HTERT RPE-1 (cell line): ENCODE data around the gene SDF4.

Experiments
- in situ Hi-C: fragments of 300-500 bp; cut with MboI; formaldehyde crosslinking; loops from 4 replicates; pipeline ENCODE4 v1.14.3; 2020; ENCODE audit warnings: low sequenced_read_pairs

The SDF4 gene, protein sequence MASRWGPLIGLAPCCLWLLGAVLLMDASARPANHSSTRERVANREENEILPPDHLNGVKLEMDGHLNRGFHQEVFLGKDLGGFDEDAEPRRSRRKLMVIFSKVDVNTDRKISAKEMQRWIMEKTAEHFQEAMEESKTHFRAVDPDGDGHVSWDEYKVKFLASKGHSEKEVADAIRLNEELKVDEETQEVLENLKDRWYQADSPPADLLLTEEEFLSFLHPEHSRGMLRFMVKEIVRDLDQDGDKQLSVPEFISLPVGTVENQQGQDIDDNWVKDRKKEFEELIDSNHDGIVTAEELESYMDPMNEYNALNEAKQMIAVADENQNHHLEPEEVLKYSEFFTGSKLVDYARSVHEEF

GRCh38 chr1:1231400-1232207, at the start of gene SDF4:
Gene SDF4, minus strand, starts transcription at chr1:1232001. Its CDS starts 3,229 bp downstream, at chr1:1228772.
- in situ Hi-C loops: no loop called here

GRCh38 chr1:1280782-1281481, 49.1 kb upstream of the SDF4 start:
- in situ Hi-C loops: no loop called here

DNA sequence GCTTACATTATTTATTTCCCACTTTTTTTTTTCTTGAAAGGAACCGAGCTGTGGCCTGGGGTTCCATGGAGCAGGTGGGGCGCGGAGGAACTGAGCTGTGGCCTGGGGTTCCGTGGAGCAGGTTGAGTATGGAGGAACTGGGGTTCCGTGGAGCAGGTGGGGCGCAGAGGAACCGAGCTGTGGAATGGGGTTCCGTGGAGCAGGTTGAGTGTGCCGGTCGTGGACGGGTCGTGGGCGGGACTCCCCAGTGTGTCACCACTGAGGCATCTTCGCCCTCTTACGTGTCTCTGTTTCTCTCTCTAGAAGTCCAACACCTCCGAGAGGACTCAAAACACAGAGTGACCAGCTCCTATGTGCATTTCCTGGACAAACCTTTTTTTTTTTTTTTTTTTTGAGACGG, 47.2 kb upstream of the SDF4 start:
- in situ Hi-C loops: no loop called here

- in situ Hi-C loops: no loop called here
Observed at GRCh38 chr1:1278620-1279019, 46.8 kb upstream of the SDF4 start.

- in situ Hi-C loops: no loop called here
Observed at GRCh38 chr1:1275836-1276235, 44.0 kb upstream of the SDF4 start.

- in situ Hi-C loops: no loop called here
Observed at GRCh38 chr1:1274931-1275431, 43.2 kb upstream of the SDF4 start.

DNA sequence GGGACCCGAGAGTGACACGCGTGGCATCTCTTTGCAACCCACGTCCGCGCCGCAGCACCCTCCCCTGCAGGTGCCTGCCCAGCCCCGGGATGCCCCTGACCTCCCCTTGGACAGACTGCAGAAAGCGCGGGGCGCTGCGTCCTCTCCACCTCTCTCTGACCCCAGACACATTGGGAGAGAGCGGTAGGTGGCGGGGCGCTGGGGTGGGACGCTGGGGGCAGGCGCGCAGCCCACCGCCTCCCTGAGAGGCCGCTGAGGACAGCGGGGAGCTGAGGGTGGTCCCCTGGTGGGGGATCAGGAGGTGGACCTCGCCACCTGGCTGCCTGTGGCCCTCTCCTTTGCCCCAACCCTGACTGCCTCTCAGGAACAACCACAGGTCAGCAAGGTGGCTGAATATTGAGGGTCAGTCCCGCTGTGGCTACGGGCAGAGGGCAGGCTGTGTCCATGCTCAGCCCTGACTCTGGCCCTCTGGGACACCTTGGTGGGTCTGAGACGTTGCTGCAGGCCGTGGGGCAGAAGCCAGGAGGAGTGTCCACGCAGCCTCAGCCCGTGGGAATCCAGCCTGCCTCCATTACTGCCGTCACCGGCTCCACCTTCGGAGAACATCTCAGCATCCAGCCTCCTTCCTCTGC, 42.6 kb upstream of the SDF4 start:
- in situ Hi-C loops: no loop called here

DNA sequence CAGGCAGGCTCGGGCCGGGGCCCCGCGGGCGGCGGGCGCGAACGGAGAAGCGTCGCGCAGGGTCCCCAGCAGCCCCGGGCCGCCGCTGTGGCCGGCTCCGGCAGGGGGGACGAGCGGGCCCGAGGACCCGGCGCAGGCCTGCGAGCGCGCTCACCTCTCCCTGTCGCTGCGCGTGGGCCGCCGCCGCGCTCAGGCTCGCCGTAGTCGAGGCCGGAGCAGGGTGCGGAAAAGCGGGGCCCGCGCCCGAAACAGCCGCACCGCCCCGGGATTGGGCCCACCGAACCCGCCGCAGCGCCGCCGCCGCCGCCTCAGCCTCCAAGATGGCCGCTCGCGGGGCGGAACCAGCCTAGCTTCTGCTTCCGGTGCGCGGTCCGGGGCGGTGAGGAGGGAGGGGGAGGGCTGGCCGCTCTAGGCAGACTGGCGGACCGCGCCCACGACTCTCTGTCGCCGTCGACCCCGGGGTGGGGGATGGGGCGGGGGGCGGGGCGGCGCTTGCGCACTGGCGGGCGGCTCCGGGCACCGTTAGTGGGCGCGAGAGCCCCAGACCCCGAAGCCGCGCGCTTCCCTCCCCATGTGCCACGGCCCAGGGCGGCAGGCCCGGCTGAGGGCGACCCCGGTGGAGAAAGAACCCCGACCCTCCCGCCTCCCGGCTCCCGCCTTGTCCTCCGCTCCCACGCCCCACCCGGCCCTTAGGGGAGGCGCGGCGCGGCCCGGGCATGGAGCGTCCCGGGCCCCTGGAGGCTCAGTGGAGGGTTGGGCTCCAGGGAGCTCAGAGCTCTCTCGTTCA, 41.9 kb upstream of the SDF4 start, which contains the start of gene UBE2J2:
Gene UBE2J2, minus strand, starts transcription at position 343 of the 787 bp plus-strand sequence. CDS start 5,862 bp downstream, outside the sequence.
- in situ Hi-C loops: no loop called here

GRCh38 chr1:1273209-1273511, 41.4 kb upstream of the SDF4 start:
- in situ Hi-C loops: no loop called here

GRCh38 chr1:1272341-1273208, 40.8 kb upstream of the SDF4 start:
- in situ Hi-C loops: no loop called here

- in situ Hi-C loops: no loop called here
Observed at GRCh38 chr1:1270813-1271212, 39.0 kb upstream of the SDF4 start.

DNA sequence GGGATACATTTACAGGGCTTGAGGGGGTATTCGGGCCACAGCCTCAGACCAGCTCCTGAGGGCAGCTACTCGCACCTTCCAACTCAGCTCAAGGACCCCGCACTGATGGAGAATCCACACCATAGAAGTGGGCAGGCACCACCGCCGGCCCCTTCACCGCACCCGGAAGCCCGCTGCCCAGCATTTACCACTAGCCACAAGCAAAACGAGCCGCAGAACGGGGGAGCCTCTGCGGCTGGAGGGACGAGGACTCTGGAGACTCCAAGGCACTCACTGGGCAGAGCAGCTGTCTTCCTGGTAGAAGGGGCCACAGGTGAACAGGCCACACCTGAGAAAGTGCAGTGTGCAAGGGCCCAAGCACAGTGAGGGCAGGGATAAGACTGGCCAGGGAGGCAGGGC, 36.5 kb upstream of the SDF4 start:
- in situ Hi-C loops: no loop called here

- in situ Hi-C loops: no loop called here
Observed at GRCh38 chr1:1267488-1268283, 35.9 kb upstream of the SDF4 start.

- in situ Hi-C loops: no loop called here
Observed at GRCh38 chr1:1264868-1265272, 33.1 kb upstream of the SDF4 start.

DNA sequence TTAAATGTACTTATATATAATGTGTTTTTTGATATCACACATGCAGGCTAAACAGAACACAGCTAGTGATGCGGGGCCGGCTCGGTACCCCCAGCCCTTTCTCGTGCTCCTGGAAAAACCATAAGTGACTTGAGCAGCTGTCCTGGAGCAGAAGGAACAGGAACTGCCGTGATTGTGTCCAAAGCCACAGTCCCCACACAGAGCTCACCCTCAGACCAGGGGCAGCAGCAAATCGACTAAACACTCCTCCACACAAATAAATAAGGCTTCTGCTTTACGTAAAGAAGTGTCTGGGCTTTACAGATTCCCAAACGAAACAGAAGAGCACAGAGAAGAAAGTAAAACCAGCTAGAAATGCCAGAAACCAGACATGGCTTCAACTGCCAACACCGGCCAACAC, 32.2 kb upstream of the SDF4 start:
- in situ Hi-C loops: no loop called here

- in situ Hi-C loops: no loop called here
Observed at GRCh38 chr1:1262758-1263157, 31.0 kb upstream of the SDF4 start.

DNA sequence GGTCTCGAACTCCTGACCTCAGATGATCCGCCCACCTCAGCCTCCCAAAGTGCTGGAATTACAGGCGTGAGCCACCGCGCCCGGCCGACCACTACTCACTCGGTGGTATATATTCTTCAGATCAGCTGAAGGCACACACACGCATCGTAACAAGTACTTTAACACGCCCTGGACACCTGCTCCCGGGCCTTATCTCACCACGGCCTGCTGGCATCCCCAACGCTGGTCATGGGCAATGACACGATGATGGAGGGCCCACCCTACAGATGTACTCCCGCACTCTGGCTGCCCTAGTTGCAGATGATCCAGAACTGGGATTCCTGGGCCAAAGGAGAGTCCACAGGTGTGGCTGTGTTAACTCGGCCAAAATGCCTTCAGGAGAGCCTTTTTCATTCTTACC, 30.3 kb upstream of the SDF4 start:
- in situ Hi-C loops: no loop called here

DNA sequence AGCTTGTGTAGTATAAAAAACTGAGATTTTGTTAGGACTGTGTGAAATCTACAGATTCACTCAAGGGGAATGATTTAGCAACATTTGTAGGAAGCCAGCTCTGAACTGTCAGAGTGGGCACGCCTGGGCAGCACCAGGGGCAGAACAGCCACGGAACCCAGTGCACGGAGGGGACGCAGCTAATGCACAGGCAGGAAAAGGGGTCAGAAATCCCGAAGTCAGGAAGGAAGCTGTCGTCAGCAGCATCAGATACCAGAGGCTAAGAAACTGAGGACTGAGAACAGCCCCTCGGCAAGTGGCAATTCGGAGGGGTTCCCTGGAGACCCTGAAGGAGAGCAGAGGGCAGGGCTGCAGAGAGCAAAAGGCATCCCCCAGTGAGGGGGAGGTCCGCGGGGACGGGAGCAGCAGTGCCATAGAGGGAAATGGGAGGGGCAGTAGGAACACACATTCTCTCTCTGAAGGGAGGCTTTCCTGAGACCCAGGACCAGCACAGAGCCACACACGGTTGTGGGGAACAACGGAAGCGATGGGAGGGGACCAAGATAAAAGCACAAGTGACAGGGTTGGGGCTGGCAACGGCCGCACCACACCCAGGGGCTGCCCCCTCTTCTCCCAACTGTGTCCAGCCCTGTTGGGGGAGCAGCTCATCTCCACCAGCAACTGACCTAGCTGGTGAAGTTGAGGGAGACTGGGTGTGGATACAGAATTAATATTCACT, 29.2 kb upstream of the SDF4 start:
- in situ Hi-C loops: no loop called here
